ENCODE data around the gene FOXP1. TPM values are rescaled to one million over a fixed set of nuclear protein-coding genes. Genes with fewer than 3 reads are reported as not detected.

The FOXP1 gene
- total RNA-seq, 4 donors from 2014 or later: 13.2 to 46.6 (median 29.2) TPM

GRCh38 chr3:71026634-71027578, 556.6 kb downstream of the FOXP1 start:
- DNase-seq: no peak
- Histone ChIP-seq H3K36me3 (no peaks in the 10 kb centered on the region), H3K27me3 (no peaks in the 10 kb centered on the region), H3K27ac (no peak overlapping the region), H3K9me3 (no peaks in the 10 kb centered on the region), H3K4me3 (no peak overlapping the region), H3K4me1 (peaks cover 26 to 40% of the 10 kb centered on the region in 2 donors)
- in situ Hi-C loops (cut with MboI; ENCODE audit: low sequenced_read_pairs in 4 of 4) (no loop called here), intact Hi-C loops (cut with DNase I; ENCODE audit: low total_unique reads) (no loop called here)
- TF ChIP-seq CTCF (IDR thresholded peaks at IDR 0.05 in 4 of 5, conservative IDR thresholded peaks at IDR 0.05 in 1 of 5): no peak
- no peak for TF ChIP-seq POLR2A (IDR thresholded peaks at IDR 0.05)
- no peak for ATAC-seq

- intact Hi-C loops (cut with DNase I; ENCODE audit: low total_unique reads): no loop called here
Observed at GRCh38 chr3:71025516-71025915, 558.0 kb downstream of the FOXP1 start.

DNA sequence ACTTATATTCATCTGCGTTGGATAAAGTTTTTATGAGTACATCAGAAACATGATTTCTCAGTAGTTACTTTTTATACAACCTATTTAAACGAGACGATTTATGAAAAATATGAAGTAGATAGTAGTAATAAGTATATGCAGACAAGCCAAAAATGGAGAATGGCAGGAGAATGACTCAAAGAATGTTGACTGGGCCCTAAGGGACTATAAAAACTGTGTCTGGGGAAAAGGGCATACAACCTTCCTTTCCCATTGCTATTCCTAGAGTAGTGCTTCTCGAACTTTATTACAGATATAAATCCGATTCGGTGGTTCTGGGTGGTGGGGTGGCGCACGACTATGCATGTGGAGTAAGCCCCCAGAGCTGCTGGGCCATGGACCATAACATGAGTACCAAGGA, 558.5 kb downstream of the FOXP1 start:
- H3K4me1 ChIP-seq: peaks cover 12 to 22% of the 10 kb centered on the region in 2 donors
- H3K27ac ChIP-seq: no peak overlapping the region
- in situ Hi-C loops (cut with MboI; ENCODE audit: low sequenced_read_pairs in 4 of 4) (no loop called here), intact Hi-C loops (cut with DNase I; ENCODE audit: low total_unique reads) (no loop called here)
- no peaks in the 10 kb centered on the region for H3K9me3 ChIP-seq
- no peak for ATAC-seq
- H3K27me3 ChIP-seq: no peaks in the 10 kb centered on the region
- DNase-seq: no peak
- TF ChIP-seq POLR2A (IDR thresholded peaks at IDR 0.05): no peak
- no peak for TF ChIP-seq CTCF (IDR thresholded peaks at IDR 0.05 in 4 of 5, conservative IDR thresholded peaks at IDR 0.05 in 1 of 5)
- no peak overlapping the region for H3K4me3 ChIP-seq
- H3K36me3 ChIP-seq: no peaks in the 10 kb centered on the region

More at GRCh38 chr3:71025516-71025915, 558.0 kb downstream of the FOXP1 start:
- Histone ChIP-seq H3K4me3 (no peak overlapping the region), H3K9me3 (no peaks in the 10 kb centered on the region), H3K27ac (peak overlapping the region in 1 of 4 donors; percentile 20), H3K36me3 (no peaks in the 10 kb centered on the region), H3K27me3 (no peaks in the 10 kb centered on the region), H3K4me1 (peaks cover 12 to 26% of the 10 kb centered on the region in 2 donors)
- ATAC-seq (no peak), DNase-seq (no peak)
- in situ Hi-C loops (cut with MboI; ENCODE audit: low sequenced_read_pairs in 4 of 4): no loop called here
- no peak for TF ChIP-seq CTCF (IDR thresholded peaks at IDR 0.05 in 4 of 5, conservative IDR thresholded peaks at IDR 0.05 in 1 of 5)
- TF ChIP-seq POLR2A (IDR thresholded peaks at IDR 0.05): no peak

DNA sequence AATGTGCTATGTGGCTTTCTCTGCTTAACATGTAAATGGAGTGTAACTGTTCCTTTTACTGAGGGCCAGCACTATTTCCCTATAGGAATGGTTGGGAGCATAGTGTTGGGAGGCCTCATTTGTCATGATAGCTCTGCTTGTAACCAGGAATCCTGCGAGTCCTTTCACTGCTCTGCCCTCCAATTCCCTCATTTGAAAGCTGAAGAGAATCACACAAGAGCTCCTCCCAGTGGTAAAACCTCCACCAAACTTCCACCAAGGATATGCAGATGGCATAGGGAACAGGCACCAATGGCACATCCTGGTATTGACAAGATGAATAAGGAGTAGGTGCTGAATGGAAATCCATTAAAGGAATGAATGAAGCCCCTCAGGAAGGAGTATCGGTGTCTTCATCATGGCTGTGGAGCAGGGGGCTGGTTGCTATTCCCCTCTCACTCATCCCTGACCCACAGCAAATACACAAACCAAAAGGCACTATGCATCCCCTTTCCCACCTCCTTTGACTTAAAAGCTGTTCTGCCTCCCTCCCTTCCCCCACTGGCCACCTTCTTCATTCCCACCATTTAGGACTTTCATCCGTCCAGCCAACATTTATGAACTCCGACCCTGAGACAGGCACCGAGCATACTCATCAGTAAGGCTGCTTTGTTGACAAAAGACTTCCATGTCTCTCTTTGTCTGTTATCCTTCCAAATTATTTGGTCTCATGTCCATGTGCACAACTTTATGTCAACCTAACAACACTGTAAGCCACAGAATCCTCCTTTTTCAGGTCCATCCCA, 560.8 kb downstream of the FOXP1 start:
- ATAC-seq (no peak), DNase-seq (no peak)
- no peak overlapping the region for H3K4me3 ChIP-seq
- no peaks in the 10 kb centered on the region for H3K27me3 ChIP-seq
- in situ Hi-C loops (cut with MboI; ENCODE audit: low sequenced_read_pairs in 4 of 4) (no loop called here), intact Hi-C loops (cut with DNase I; ENCODE audit: low total_unique reads) (no loop called here)
- no peaks in the 10 kb centered on the region for H3K36me3 ChIP-seq
- H3K9me3 ChIP-seq: no peaks in the 10 kb centered on the region
- TF ChIP-seq POLR2A (IDR thresholded peaks at IDR 0.05) (no peak), CTCF (IDR thresholded peaks at IDR 0.05 in 4 of 5, conservative IDR thresholded peaks at IDR 0.05 in 1 of 5) (peak in 1 of 5 experiments; percentile 24)
- H3K27ac ChIP-seq: no peak overlapping the region
- peaks cover 12 to 26% of the 10 kb centered on the region in 2 donors for H3K4me1 ChIP-seq
